Psoas muscle (tissue), 8 donors: ENCODE results near the gene TNIP1. TPM values are rescaled to one million over a fixed set of nuclear protein-coding genes. Genes with fewer than 3 reads are reported as not detected.
A peak's percentile ranks its signal among the peaks of the same experiment; 100 is the strongest.

Experiments
- ATAC-seq, 4 donors: fragments of 200-7000 bp; cut with Tn5 transposase; one replicate each; pipeline ENCODE4 v1.9.1; 2020; ENCODE audit warnings: moderate library complexity in 3 of 4, mild to moderate bottlenecking in 2 of 4
- DNase-seq, 2 donors: peaks; one replicate each; pipeline ENCODE4 v3.0.0-alpha.2; 2020
- H3K27ac ChIP-seq: fragments of 200-600 bp; one replicate; pipeline ENCODE4 v1.8.0; 2022
- H3K27me3 ChIP-seq, 3 donors: fragments of 200-600 bp in 1 of 3; one replicate each; pipeline versions ENCODE4 v1.6.1 to v1.8.0; 2013 to 2022; ENCODE audit warnings: low read length in 2 of 3, mild to moderate bottlenecking in 2 of 3, moderate library complexity in 1 of 3; ENCODE audit not compliant: insufficient read depth in 3 of 3
- H3K36me3 ChIP-seq, 2 donors: fragments of 200-600 bp in 1 of 2; one replicate each; pipeline versions ENCODE4 v1.6.1 to v1.8.0; 2013 to 2022; ENCODE audit warnings: low read depth in 1 of 2, mild to moderate bottlenecking in 1 of 2, moderate library complexity in 1 of 2; ENCODE audit not compliant: insufficient read depth in 1 of 2
- H3K4me1 ChIP-seq: fragments of 200-600 bp; one replicate; pipeline ENCODE4 v1.8.0; 2022
- H3K4me3 ChIP-seq: fragments of 200-600 bp; one replicate; pipeline ENCODE4 v1.8.0; 2022; ENCODE audit warnings: mild to moderate bottlenecking
- H3K9me3 ChIP-seq: fragments of 200-600 bp; one replicate; pipeline ENCODE4 v1.8.0; 2022
- CTCF ChIP-seq: fragments of 200-600 bp; IDR thresholded peaks from one replicate; pipeline ENCODE4 v1.8.0; 2022; ENCODE audit warnings: antibody characterized with exemption
- WGBS, 3 donors: extraction: QIAGEN DNeasy Blood & Tissue Kit; methylation state at CpG; one replicate each; pipeline versions ENCODE4 v1.1.6 to v1.1.7; 2013; 5-methylcytosine and 5-hydroxymethylcytosine counted together
- intact Hi-C, 2 donors: fragments of 100-400 bp; cut with DNase I; formaldehyde crosslinking; loops; one replicate each; pipeline versions ENCODE4 v1.11.0 to v1.14.2; 2022
- polyA plus RNA-seq, 3 donors: library from polyadenylated mRNA; stranded (reverse); fragments of 200-250 nt; gene quantifications; one replicate each; pipeline ENCODE4 v1.2.3, GENCODE V29; 2013
- total RNA-seq, 4 donors: library from RNA; stranded (reverse); fragmentation: NEBNext Ultra II Directional in 2 of 4; extraction: Animal tissue kit (Norgen Biotek cat#: 25700) in 2 of 4; gene quantifications; one replicate each; pipeline versions ENCODE4 v1.2.1 to v1.2.4, GENCODE V29; 2021 to 2023
- donor health status: healthy with polysubstance abuse.
- donor health status: DM: no; HTN: no; CAD: no; lungs with moderate emphysema.
- donor health status: Bipolar disorder and iron deficiency.
- donor health status: healthy.
- donor health status: DM: yes; HTN: yes; CAD: no.
- donor health status: DM: no; HTN: no; CAD: no.
- donor health status: DM: no; HTN: no; CAD: no.
- donor health status: DM: yes; HTN: yes; CAD: no.

TNIP1 gene
- total and polyA plus RNA-seq, 7 donors = 55.5 to 218 (median 141) TPM

GRCh38 chr5:151053796-151054462 is 26.9 kb downstream of the TNIP1 start:
- Histone ChIP-seq H3K9me3 (no peaks in the 10 kb centered on the region), H3K27ac (peak overlapping the region; percentile 5), H3K4me3 (no peak overlapping the region), H3K27me3 (no peaks in the 10 kb centered on the region), H3K4me1 (peaks cover 21% of the 10 kb centered on the region), H3K36me3 (peaks cover 3 to 88% of the 10 kb centered on the region in 2 donors)
- ATAC-seq (no peak), DNase-seq (peak in 1 of 2 donors; percentile 34)
- TF ChIP-seq CTCF = no peak
- WGBS, 3 donors = 76 to 85% (median 81%) methylated on average over 4 of the region's 4 CpGs
- intact Hi-C loops = loop anchor here (2.0 to 5.0 kb wide), 3 partner anchors 61 to 188 kb away; no protein-coding TSS in a partner anchor

- no peaks in the 10 kb centered on the region for H3K9me3 ChIP-seq
- H3K36me3 ChIP-seq = peaks cover 3 to 88% of the 10 kb centered on the region in 2 donors
- 77 to 86% (median 82%) methylated on average over 3 of the region's 3 CpGs for WGBS, 3 donors
- DNase-seq (no peak), ATAC-seq (no peak)
- H3K4me3 ChIP-seq = no peak overlapping the region
- peaks cover 16% of the 10 kb centered on the region for H3K4me1 ChIP-seq
- intact Hi-C loops = loop anchor here (2.0 to 5.0 kb wide), 3 partner anchors 62 to 189 kb away; no protein-coding TSS in a partner anchor
- TF ChIP-seq CTCF = no peak
- H3K27me3 ChIP-seq = no peaks in the 10 kb centered on the region
- H3K27ac ChIP-seq = no peak overlapping the region
These were observed 28.0 kb downstream of the TNIP1 start for GRCh38 chr5:151052836-151053235.

GRCh38 chr5:151051931-151052608 is 28.8 kb downstream of the TNIP1 start:
- no peak for TF ChIP-seq CTCF
- peak in 3 of 4 donors; percentile 7 to 34 (median 23) for ATAC-seq
- Histone ChIP-seq H3K9me3 (no peaks in the 10 kb centered on the region), H3K27ac (peak overlapping the region; percentile 63), H3K27me3 (no peaks in the 10 kb centered on the region), H3K4me1 (peaks cover 16% of the 10 kb centered on the region), H3K4me3 (no peak overlapping the region), H3K36me3 (peaks cover 3 to 88% of the 10 kb centered on the region in 2 donors)
- 29 to 63% (median 33%) methylated on average over 7 to 10 of the region's 10 CpGs for whole genome bisulfite sequencing, 3 donors
- intact Hi-C loops = loop anchor here (1.0 to 5.0 kb wide), 4 partner anchors 63 to 190 kb away; no protein-coding TSS in a partner anchor
- peak in 1 of 2 donors; percentile 48 for DNase-seq

GRCh38 chr5:151051066-151051930 is 29.5 kb downstream of the TNIP1 start:
- peak; percentile 82 to 91 for DNase-seq
- Histone ChIP-seq H3K27ac (peak overlapping the region; percentile 63), H3K9me3 (no peaks in the 10 kb centered on the region), H3K4me1 (peaks cover 16% of the 10 kb centered on the region), H3K27me3 (no peaks in the 10 kb centered on the region), H3K36me3 (peaks cover 3 to 88% of the 10 kb centered on the region in 2 donors), H3K4me3 (no peak overlapping the region)
- intact Hi-C loops = loop anchor here in 1 of 2 donors (1.0 to 5.0 kb wide), 3 partner anchors 64 to 191 kb away; no protein-coding TSS in a partner anchor
- peak; percentile 88 for TF ChIP-seq CTCF
- peak; percentile 88 to 91 (median 90) for ATAC-seq
- 59 to 70% (median 60%) methylated on average over 6 of the region's 6 CpGs for WGBS, 3 donors
